LNCAP (cell line): ENCODE measurements around the gene CYP19A1.

Experiments used
- CTCF ChIP-seq: fragments of 450-650 bp; IDR thresholded peaks from 2 replicates; pipeline ENCODE4 v1.5.1; 2017; ENCODE audit warnings: mild to moderate bottlenecking

Gene CYP19A1

GRCh38 chr15:51265037-51265555, 73.3 kb downstream of the CYP19A1 start:
- TF ChIP-seq CTCF, result no peak

DNA sequence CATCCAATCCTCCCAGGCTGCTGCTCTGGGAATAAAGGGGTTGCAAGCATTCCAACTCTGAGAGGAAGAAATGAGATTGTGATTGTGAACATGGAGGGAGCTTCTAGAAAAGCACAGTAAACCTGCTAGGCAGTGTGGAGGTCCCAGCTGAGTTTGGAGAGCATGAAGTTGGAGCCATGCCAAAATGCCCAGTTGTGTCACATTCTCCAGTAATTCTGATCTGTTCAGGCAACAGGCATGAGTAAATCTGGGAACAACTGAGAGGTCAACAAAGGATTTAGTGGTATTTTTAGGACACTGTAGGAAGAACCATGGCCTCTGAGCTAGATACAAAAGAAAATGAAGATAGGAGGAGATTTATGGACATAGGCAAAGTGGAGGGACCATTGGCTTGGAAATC, 74.7 kb downstream of the CYP19A1 start:
- TF ChIP-seq CTCF, result no peak

GRCh38 chr15:51263116-51263515, 75.3 kb downstream of the CYP19A1 start:
- no peak for TF ChIP-seq CTCF

- no peak for TF ChIP-seq CTCF
Measured at GRCh38 chr15:51262463-51262862, 75.9 kb downstream of the CYP19A1 start.

- TF ChIP-seq CTCF, result no peak
Measured at GRCh38 chr15:51260202-51260601, 78.2 kb downstream of the CYP19A1 start.

DNA sequence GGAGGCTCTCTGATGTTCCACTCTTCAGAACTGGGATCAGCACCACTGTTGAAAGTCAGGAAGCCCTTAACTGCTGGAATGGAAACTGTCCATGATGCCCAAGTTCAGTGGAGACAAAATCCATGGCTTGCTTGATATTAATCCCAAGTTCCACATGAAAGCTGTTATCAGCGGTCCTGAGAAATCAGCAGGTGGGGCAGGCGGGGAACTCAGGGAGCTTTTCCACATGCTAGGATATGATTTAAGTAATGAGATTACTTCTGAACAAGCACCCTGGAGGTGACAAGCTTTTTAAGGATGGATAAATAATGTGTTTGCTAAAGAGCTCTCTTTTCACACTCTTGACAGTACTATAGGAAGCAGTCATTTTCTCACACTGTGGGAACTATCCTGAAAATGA, 82.9 kb downstream of the CYP19A1 start:
- TF ChIP-seq CTCF, result no peak

DNA sequence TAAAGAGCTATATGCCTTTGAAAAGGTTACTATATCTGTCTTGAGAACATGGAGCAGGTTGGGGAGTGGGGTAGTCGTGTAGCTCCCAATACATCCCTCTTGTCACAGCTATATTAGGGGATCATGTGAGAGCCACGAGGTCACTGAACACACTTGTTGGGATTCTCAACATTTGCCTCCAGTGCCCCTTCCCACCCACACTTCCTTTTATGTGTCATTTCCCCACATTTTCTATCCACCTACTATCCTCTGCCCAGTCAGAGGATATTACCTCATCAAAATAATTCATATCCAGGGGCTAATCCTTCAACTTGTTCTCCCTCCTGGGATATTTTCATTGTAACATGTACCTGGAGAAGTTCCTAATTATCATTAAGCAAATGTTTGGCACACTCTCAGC, 85.0 kb downstream of the CYP19A1 start:
- TF ChIP-seq CTCF, result no peak

DNA sequence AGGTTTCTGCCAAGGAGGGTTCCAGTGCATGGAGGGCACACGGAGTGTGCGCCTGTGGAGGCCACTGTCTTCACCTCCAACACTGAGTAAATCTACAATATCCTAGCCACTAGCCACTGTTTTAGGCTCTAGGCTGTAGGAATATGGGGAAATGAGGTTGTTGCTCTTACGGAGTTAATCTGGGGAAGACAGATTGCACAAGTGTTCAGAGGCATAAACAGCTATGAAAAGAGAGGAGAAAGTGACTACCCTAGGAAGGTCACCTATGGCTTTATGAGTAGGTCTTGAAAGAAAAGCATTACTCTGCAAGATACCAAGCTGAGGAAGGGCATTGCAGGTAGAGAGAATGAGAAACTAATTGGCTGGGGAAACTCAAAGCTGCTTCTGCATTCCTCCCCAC, 85.7 kb downstream of the CYP19A1 start:
- no peak for TF ChIP-seq CTCF
